Measurements from ENCODE around the gene PPP2R3B.

DNA sequence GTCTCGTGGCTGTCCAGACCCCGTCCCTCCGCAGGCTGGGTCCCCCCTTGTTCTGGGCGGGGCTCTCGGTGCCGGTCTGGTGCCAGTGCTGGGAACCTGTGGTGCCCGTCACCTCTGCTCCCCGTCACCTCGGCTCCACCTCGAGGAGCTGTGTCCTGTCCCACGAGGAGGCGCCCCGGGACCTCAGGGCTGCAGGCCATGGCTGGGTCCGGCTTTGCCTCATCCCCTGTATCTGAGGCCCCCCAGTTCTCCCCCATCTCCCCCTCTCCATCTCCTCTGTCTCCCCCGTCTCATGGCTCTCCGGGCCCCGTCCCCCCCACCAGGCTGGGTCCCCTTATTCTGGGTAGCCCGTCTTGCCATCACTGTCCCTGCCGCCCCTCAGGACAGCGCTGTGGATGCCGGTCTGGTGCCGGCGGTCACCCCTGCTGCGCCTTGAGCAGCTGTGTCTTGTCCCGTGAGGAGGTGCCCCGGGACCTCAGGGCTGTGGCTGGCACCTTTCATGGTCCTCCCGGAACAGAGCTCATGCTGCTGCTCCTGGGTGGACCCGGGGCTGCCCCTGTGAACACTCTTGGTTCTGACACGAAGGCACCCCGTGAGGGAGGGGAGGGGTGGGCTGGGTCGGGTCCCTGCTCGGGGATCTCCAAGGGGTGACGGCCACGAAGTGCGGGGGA, 54.7 kb downstream of the PPP2R3B start:
- TF ChIP-seq ESRRA (CRISPR knock-in tag; IDR thresholded peaks at IDR 0.05; ENCODE audit: low read depth), result no peak
- TF ChIP-seq CTCF (CRISPR knock-in tag; IDR thresholded peaks at IDR 0.05), result no peak
- no peak for TF ChIP-seq ZNF510 (CRISPR knock-in tag; IDR thresholded peaks at IDR 0.05; ENCODE audit: low read depth)
- no peak for TF ChIP-seq ZNF567 (CRISPR knock-in tag; IDR thresholded peaks at IDR 0.05; ENCODE audit: borderline replicate concordance)
- TF ChIP-seq SATB2 (CRISPR knock-in tag; IDR thresholded peaks at IDR 0.05), result no peak
- no peak for TF ChIP-seq CEBPB (IDR thresholded peaks at IDR 0.05; ENCODE audit: borderline replicate concordance, low read depth, low read length)
- TF ChIP-seq TAF1 (CRISPR knock-in tag; IDR thresholded peaks at IDR 0.05), result no peak
- TF ChIP-seq RBM22 (optimal IDR thresholded peaks at IDR 0.05; ENCODE audit: low read length), result no peak
- no peak for TF ChIP-seq KDM1A (CRISPR knock-in tag; IDR thresholded peaks at IDR 0.05)
- no peak for TF ChIP-seq CCAR2 (optimal IDR thresholded peaks at IDR 0.05; ENCODE audit: low read depth, low read length)
- peak; percentile 7 for TF ChIP-seq HNRNPK (IDR thresholded peaks at IDR 0.05; ENCODE audit: low read depth, low read length, poor library complexity, severe bottlenecking)
- no peak for TF ChIP-seq ZSCAN22 (CRISPR knock-in tag; IDR thresholded peaks at IDR 0.05)
- TF ChIP-seq, protein P1, sequence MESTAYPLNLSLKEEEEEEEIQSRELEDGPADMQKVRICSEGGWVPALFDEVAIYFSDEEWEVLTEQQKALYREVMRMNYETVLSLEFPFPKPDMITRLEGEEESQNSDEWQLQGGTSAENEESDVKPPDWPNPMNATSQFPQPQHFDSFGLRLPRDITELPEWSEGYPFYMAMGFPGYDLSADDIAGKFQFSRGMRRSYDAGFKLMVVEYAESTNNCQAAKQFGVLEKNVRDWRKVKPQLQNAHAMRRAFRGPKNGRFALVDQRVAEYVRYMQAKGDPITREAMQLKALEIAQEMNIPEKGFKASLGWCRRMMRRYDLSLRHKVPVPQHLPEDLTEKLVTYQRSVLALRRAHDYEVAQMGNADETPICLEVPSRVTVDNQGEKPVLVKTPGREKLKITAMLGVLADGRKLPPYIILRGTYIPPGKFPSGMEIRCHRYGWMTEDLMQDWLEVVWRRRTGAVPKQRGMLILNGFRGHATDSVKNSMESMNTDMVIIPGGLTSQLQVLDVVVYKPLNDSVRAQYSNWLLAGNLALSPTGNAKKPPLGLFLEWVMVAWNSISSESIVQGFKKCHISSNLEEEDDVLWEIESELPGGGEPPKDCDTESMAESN (CRISPR knock-in tag; conservative IDR thresholded peaks at IDR 0.05), result no peak

Measured in HepG2 (cell line).